ENCODE data around the gene IL1R1.
"Not testable (repeated sequence)": the region's sequence is repeated elsewhere in the genome, so short reads cannot be mapped to it uniquely, and the experiment has no call there.

The IL1R1 gene

GRCh38 chr2:102100371-102101096, 42.0 kb upstream of the IL1R1 start:
- DNase-seq (ENCODE audit: low read depth), result peak; percentile 96
- no peak overlapping the region for H3K4me3 ChIP-seq (ENCODE audit: control insufficient read depth, low read depth, low read length)
- no peak for TF ChIP-seq CTCF (conservative IDR thresholded peaks at IDR 0.05; ENCODE audit: control insufficient read depth, insufficient read depth, low read depth, low read length)

- TF ChIP-seq CTCF (conservative IDR thresholded peaks at IDR 0.05; ENCODE audit: control insufficient read depth, insufficient read depth, low read depth, low read length), result no peak
- DNase-seq (ENCODE audit: low read depth), result no peak
- no peak overlapping the region for H3K4me3 ChIP-seq (ENCODE audit: control insufficient read depth, low read depth, low read length)
Observed at GRCh38 chr2:102101097-102101848, 41.3 kb upstream of the IL1R1 start.

GRCh38 chr2:102101849-102102635, 40.5 kb upstream of the IL1R1 start:
- no peak overlapping the region for H3K4me3 ChIP-seq (ENCODE audit: control insufficient read depth, low read depth, low read length)
- no peak for DNase-seq (ENCODE audit: low read depth)
- no peak for TF ChIP-seq CTCF (conservative IDR thresholded peaks at IDR 0.05; ENCODE audit: control insufficient read depth, insufficient read depth, low read depth, low read length)

GRCh38 chr2:102102636-102102948, 40.0 kb upstream of the IL1R1 start:
- not testable (repeated sequence) for H3K4me3 ChIP-seq (ENCODE audit: control insufficient read depth, low read depth, low read length)
- DNase-seq (ENCODE audit: low read depth), result peak; percentile 91

GRCh38 chr2:102103284-102103683, 39.3 kb upstream of the IL1R1 start:
- DNase-seq (ENCODE audit: low read depth), result no peak
- TF ChIP-seq CTCF (conservative IDR thresholded peaks at IDR 0.05; ENCODE audit: control insufficient read depth, insufficient read depth, low read depth, low read length), result no peak
- H3K4me3 ChIP-seq (ENCODE audit: control insufficient read depth, low read depth, low read length), result no peak overlapping the region

GRCh38 chr2:102103992-102104871, 38.3 kb upstream of the IL1R1 start:
- peak; percentile 97 for DNase-seq (ENCODE audit: low read depth)
- no peak for TF ChIP-seq CTCF (conservative IDR thresholded peaks at IDR 0.05; ENCODE audit: control insufficient read depth, insufficient read depth, low read depth, low read length)
- H3K4me3 ChIP-seq (ENCODE audit: control insufficient read depth, low read depth, low read length), result peak overlapping the region; percentile 57

Data from fibroblast of mammary gland (primary cell).